Astrocyte (in vitro differentiated cells and primary cell): Measurements from ENCODE around the gene FBXW12. TPM values are rescaled to one million over a fixed set of nuclear protein-coding genes. Genes with fewer than 3 reads are reported as not detected.

Experiments used
- DNase-seq: peaks from one replicate; pipeline ENCODE4 v3.0.0-alpha.2; 2010; ENCODE audit warnings: low read depth
- FAIRE-seq: peaks from 2 replicates; lab custom pipeline; 2011; peaks lifted over from hg19 to GRCh38; lab: Jason Lieb, UNC
- H2AFZ ChIP-seq: 2 replicates; pipeline ENCODE4 v1.6.0; 2012; ENCODE audit warnings: low read depth, low read length, inconsistent platforms
- H3K27ac ChIP-seq: 2 replicates; pipeline ENCODE4 v1.5.1; 2011; ENCODE audit warnings: low read depth, low read length, inconsistent platforms
- H3K27me3 ChIP-seq: 2 replicates; pipeline ENCODE4 v1.6.0; 2011; ENCODE audit warnings: low read length, inconsistent platforms; ENCODE audit not compliant: insufficient read depth
- H3K36me3 ChIP-seq: 2 replicates; pipeline ENCODE4 v1.5.1; 2011; ENCODE audit warnings: low read length, inconsistent platforms; ENCODE audit not compliant: insufficient read depth
- H3K4me1 ChIP-seq: 2 replicates; pipeline ENCODE4 v1.5.1; 2011; ENCODE audit warnings: low read length, inconsistent platforms; ENCODE audit not compliant: insufficient read depth
- H3K4me2 ChIP-seq: 2 replicates; pipeline ENCODE4 v1.6.0; 2012; ENCODE audit warnings: low read length, inconsistent platforms
- H3K4me3 ChIP-seq: 2 replicates; pipeline ENCODE4 v1.5.1; 2011; ENCODE audit warnings: low read depth, mild to moderate bottlenecking, low read length, inconsistent platforms; ENCODE audit not compliant: insufficient read depth
- H3K79me2 ChIP-seq: 2 replicates; pipeline ENCODE4 v1.6.0; 2012; ENCODE audit warnings: mild to moderate bottlenecking, low read length, inconsistent platforms; ENCODE audit not compliant: insufficient read depth
- H3K9ac ChIP-seq: 2 replicates; pipeline ENCODE4 v1.6.0; 2012; ENCODE audit warnings: mild to moderate bottlenecking, low read length, inconsistent platforms
- H3K9me3 ChIP-seq: 2 replicates; pipeline ENCODE4 v1.5.1; 2012; ENCODE audit warnings: low read depth, mild to moderate bottlenecking, low read length, inconsistent platforms; ENCODE audit not compliant: insufficient read depth
- H4K20me1 ChIP-seq: 2 replicates; pipeline ENCODE4 v1.6.0; 2012; ENCODE audit warnings: low read length, inconsistent platforms; ENCODE audit not compliant: insufficient read depth
- H3K27ac Mint-ChIP-seq: one replicate; pipeline ENCODE4 v1.8.0; 2021; ENCODE audit warnings: mild to moderate bottlenecking, mixed read lengths; ENCODE audit not compliant: unreplicated experiment
- H3K27me3 Mint-ChIP-seq: one replicate; pipeline ENCODE4 v1.8.0; 2021; ENCODE audit warnings: low read depth, mixed read lengths; ENCODE audit not compliant: unreplicated experiment
- H3K36me3 Mint-ChIP-seq: one replicate; pipeline ENCODE4 v1.8.0; 2021; ENCODE audit warnings: low read depth, mixed read lengths; ENCODE audit not compliant: unreplicated experiment
- H3K4me1 Mint-ChIP-seq: one replicate; pipeline ENCODE4 v1.8.0; 2021; ENCODE audit warnings: low read depth, mixed read lengths; ENCODE audit not compliant: unreplicated experiment
- H3K4me3 Mint-ChIP-seq: one replicate; pipeline ENCODE4 v1.8.0; 2021; ENCODE audit warnings: mild to moderate bottlenecking, moderate library complexity, mixed read lengths; ENCODE audit not compliant: unreplicated experiment
- H3K9me3 Mint-ChIP-seq: one replicate; pipeline ENCODE4 v1.8.0; 2021; ENCODE audit warnings: mild to moderate bottlenecking, mixed read lengths; ENCODE audit not compliant: unreplicated experiment
- CTCF ChIP-seq: IDR thresholded peaks from 2 replicates; pipeline ENCODE4 v1.5.1; 2011; ENCODE audit warnings: low read depth, mild to moderate bottlenecking, inconsistent platforms, low read length, moderate library complexity; ENCODE audit not compliant: insufficient read depth
- EZH2 ChIP-seq: IDR thresholded peaks from 2 replicates; pipeline ENCODE4 v1.6.1; 2012; ENCODE audit warnings: mild to moderate bottlenecking, low read length, inconsistent platforms; ENCODE audit not compliant: insufficient read depth
- total RNA-seq: library from RNA; stranded (reverse); gene quantifications from 2 replicates; pipeline ENCODE4 v1.2.1, GENCODE V29; 2021

FBXW12 gene
- total RNA-seq, 1 donor from 2014 or later, result not detected

- Histone ChIP-seq H3K9ac (no peak overlapping the region), H3K4me1 (no peaks in the 10 kb centered on the region), H3K79me2 (no peaks in the 10 kb centered on the region), H3K36me3 (no peaks in the 10 kb centered on the region), H3K27me3 (peaks cover 7% of the 10 kb centered on the region), H3K4me3 (no peak overlapping the region), H3K27ac (no peak overlapping the region), H4K20me1 (no peaks in the 10 kb centered on the region), H2AFZ (no peak overlapping the region), H3K4me2 (no peak overlapping the region), H3K9me3 (no peaks in the 10 kb centered on the region)
- Mint-ChIP-seq H3K4me3 (no peak overlapping the region), H3K27ac (no peak overlapping the region), H3K9me3 (no peaks in the 10 kb centered on the region), H3K36me3 (no peaks in the 10 kb centered on the region), H3K4me1 (no peaks in the 10 kb centered on the region), H3K27me3 (peaks cover 14% of the 10 kb centered on the region)
- FAIRE-seq, result no peak
- no peak for TF ChIP-seq CTCF
- no peak for TF ChIP-seq EZH2
- DNase-seq, result no peak
Observed at GRCh38 chr3:48395714-48396113, 23.7 kb downstream of the FBXW12 start.

GRCh38 chr3:48397767-48398681 lies 26.0 kb downstream of the FBXW12 start:
- Mint-ChIP-seq H3K36me3 (peaks cover under 1% of the 10 kb centered on the region), H3K27ac (no peak overlapping the region), H3K4me1 (peaks cover 8% of the 10 kb centered on the region), H3K9me3 (no peaks in the 10 kb centered on the region), H3K27me3 (peaks cover 13% of the 10 kb centered on the region), H3K4me3 (no peak overlapping the region)
- Histone ChIP-seq H3K4me2 (no peak overlapping the region), H3K36me3 (no peaks in the 10 kb centered on the region), H3K9me3 (no peaks in the 10 kb centered on the region), H3K27ac (no peak overlapping the region), H2AFZ (no peak overlapping the region), H3K27me3 (peaks cover 7% of the 10 kb centered on the region), H3K4me1 (peaks cover 8% of the 10 kb centered on the region), H3K4me3 (no peak overlapping the region), H3K79me2 (no peaks in the 10 kb centered on the region), H4K20me1 (no peaks in the 10 kb centered on the region), H3K9ac (no peak overlapping the region)
- FAIRE-seq, result no peak
- DNase-seq, result no peak
- no peak for TF ChIP-seq CTCF
- no peak for TF ChIP-seq EZH2
